GM19193 (cell line): ENCODE data around the gene IGF1R.

ENCODE experiments used
- POLR2A ChIP-seq: IDR thresholded peaks from 4 replicates; pipeline ENCODE4 v1.6.1; 2011; ENCODE audit not compliant: insufficient read depth, insufficient read length; ENCODE audit errors: extremely low read depth

The IGF1R gene

DNA sequence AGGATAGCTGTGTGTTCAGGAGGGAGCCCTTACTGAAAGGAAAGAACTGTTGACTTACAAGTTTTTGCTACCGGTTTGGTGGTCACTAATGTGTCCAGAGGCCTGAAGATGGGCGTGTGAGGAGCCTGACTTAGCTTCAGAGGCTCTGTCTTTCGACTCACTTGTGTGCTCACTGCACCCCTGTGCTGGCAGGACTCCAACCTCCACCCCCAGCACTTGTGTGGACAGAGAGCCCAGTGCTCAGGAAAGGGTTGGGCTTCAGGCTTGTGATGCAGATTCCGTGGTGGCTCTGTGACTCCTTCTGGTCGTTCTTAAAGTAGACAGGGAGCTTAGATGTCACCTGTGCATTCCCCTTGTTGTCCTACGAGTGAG, 258.4 kb downstream of the IGF1R start:
- TF ChIP-seq POLR2A: no peak

DNA sequence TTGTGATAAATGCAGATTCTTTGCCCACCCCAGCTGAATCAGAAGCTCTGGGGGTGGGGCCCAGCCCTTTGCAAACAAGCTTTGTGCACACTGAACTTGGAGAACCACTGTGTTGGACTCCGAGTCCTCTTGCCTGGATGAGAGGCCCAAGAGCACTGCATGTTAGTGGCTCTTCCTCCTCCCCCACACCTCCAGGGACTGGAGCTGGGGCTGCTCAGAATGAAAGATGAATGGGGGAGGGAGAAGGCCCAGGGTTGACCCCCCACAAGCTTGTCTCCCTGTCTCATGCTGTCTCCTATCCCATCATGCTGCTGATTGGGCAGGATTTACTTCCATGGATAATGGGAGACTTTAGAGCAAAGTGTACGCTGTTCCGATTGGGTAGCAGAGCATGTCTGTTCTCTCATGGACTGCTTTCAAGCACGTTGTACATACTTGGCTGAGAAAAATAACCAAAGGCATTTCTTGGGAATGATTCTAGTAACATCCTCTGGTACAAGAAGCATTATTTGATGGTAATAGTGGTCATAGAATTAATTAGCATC, 259.7 kb downstream of the IGF1R start:
- TF ChIP-seq POLR2A: no peak

DNA sequence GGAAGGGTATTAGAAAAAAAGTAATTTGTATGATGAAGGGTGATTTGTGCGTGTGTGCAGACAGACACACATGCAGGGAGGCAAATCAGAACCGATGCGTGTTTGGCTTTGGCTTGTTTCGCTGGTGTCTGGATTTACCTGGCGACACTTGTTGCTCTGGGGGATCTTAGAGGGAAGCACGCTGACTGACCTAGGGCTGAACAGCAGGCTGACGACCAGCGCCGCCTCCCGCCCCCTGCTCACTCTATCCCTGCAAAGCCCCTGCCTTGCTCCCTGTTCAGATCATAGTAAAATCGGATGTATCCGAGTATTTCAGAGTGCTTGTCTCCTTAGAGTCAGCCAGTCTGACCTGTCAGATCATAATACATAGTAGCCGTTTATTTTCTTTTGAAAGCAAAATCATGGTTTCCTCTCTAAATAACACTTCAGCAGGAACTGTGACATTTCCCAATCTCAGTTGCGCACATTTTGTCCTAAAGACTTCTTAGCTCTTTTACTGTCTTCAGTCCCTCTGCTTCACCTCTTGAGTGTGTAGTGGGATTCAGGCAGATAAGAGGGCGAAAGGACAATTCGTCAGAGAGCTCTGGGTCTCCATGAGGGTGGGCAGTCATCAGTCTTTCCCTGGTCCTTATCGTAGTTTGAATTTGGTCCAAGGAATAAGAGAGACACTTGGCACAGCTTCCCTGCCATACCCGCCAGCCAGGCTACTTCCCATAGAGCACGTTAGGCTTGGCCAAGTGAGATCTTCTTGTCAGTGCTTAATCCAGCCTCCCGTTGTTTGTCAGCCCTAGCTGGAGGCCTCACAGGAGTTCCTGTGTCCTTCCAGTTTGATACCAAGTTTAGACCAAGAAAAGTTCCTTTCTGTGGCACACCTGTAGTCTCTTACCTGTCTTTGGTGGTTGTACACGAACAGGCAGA, 261.9 kb downstream of the IGF1R start:
- TF ChIP-seq POLR2A: no peak

DNA sequence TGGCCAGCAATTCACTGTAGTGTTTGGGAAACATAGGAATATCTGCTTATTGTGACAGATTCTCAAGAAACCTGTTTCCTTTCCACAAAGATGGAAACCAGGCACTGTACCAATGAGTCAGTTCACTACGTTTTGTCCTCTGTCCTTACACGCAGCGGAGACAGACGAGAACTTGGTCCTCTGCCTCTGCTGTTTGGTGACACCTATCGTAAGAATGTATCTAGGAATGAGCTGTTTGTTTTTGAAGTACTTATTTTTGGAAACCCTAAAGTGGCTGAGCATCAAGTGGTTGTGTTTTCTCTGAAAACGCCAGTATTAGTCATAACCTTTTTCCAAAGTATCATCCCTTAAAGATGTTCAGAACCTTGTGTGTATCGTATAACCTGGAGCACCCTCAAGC, 266.3 kb downstream of the IGF1R start:
- no peak for TF ChIP-seq POLR2A

DNA sequence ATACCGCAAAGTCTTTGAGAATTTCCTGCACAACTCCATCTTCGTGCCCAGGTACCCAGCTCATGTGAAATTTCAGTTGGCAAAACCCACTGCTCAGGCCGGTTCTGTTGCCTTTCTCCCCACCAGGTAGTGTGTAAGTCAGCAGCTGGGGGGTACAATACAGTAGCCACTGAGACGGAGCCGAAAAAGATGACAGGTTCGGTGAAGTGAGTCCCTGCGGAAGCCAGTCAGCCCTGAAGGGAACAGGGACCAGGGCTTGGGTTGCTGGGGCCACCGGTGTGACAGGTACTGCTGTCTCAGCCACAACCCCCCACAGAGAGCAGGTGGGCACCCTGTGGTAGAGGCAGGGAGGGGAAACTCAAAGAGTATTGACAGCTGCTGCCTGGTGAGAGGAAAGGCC, 268.5 kb downstream of the IGF1R start:
- TF ChIP-seq POLR2A: no peak

DNA sequence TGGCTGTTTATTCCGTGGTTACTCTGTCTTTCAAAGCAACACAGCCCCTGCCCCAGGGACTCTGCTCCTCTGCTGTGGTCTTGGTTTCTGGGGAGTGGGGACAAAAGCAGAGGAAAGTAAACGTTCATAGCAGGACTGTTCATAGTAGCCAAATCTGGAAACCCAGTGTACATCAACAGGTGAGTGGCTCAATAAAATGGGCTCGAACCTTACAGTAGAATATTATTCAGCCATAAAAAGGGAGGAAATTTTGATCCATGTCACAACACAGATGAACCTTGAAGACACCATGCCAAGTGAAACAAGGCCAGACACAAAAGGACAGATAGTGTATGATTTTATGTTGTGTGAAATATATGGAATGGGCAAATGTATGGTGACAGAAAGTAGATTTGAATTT, 269.1 kb downstream of the IGF1R start:
- no peak for TF ChIP-seq POLR2A

DNA sequence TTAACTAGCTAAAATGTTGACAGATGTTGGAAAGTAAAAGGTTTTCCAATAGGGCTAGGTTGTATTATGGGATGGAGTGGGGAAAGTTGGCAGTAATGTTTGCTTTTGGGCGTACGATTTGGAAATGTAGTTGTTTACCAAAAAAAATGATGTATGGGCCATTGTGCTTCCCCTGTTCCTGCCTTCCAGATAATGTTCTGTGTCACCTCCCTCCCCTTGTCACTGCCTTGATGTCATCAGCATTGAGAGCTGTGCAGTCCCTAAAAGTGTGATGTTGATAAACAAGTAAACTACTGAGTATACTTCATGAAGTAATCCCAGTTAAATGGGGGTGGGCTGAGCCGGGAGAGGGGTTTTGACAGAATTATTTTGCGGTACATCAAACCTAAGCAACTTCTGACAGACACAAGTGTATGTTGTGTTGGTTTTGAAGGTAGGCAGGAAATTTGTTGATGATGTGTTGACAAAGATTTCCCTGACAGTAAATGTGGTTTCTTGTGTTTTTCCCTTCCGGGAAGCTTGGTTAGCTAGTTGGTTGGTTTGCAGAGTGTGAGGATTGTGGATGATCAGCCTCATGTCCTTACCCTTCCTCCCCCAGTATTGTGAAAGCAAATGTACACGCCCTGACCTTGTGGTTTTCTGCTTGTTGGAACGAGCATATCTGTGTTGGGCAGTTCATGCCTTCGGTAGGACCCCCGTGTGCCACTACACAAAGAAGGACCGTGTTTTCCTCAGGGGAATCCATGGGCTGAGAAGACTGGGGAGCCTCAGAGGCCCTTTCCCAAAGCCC, 271.9 kb downstream of the IGF1R start:
- TF ChIP-seq POLR2A: no peak

DNA sequence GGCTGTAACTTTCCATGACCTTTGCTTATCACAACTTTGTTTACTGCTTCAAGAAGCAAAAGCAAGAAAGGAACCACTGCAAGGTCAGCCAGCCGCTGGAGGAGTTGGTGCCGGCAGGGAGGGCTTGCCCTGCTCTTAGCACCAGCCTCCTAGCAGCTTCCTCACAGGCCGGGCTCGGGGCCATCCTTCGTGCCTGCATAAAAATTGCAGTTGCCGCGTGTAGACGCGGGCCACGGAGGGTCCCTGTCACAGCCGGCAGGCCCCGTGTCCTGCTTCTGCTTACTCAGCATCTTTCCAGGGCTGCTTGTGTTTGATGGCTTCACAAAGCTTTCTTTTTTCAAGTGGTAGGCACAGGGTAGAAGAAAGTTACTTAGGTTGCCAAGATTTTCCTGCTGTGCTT, 274.8 kb downstream of the IGF1R start:
- no peak for TF ChIP-seq POLR2A

DNA sequence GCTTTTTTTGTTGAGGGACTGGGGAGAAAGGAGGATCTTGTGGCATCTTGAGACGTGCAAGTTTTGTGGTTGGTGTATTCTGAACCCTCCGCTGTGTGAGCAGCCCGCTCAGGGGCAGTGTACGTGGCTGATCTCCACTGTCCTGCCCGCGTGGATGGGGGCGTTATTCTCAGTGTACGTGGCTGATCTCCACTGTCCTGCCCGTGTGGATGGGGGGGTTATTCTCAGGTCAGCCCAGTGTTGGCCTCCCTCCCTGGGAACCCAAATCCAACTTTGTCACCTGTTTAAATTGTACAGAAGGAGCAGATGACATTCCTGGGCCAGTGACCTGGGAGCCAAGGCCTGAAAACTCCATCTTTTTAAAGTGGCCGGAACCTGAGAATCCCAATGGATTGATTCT, 275.2 kb downstream of the IGF1R start:
- no peak for TF ChIP-seq POLR2A

DNA sequence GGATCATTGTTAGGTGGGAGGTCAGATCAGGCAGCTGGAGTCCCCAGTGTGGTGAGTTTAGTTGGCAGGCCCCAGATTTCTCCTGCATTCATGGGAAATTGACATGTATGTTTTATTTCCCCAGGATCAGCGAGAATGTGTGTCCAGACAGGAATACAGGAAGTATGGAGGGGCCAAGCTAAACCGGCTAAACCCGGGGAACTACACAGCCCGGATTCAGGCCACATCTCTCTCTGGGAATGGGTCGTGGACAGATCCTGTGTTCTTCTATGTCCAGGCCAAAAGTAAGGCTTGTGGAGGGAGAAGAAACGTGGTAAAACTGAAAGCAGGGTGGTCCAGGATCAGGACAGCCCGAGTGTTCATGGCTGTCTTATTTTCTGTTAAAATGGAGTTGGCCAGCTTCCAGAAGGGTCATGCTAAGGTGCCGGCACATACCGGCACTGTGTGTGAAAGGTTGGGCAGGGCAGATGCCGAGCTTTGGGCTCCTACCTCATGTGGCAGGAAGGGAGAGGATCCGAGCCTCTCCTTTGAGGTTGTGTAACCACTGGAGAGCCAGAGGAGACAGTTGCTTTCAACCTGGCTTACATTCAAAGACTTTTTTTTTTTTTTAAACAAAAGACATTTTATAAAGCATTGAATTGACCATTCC, 276.2 kb downstream of the IGF1R start:
- no peak for TF ChIP-seq POLR2A

DNA sequence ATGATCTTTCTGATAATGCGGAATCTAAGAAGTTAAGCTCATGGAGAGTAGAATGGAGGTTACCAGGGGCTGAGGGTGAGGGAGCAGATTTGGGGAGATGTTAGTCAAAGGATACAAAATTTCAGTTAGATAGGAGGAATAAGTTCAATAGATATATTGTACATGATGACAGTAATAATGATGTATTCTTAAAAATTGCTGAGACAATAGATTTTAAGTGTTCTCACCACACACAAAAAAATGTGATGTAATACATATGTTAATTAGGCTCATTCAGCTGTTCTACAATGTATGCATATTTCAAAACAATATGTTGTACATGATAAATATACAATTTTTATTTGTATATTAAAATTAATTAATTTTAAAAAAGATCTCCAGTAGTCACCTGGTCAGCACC, 277.9 kb downstream of the IGF1R start:
- no peak for TF ChIP-seq POLR2A

DNA sequence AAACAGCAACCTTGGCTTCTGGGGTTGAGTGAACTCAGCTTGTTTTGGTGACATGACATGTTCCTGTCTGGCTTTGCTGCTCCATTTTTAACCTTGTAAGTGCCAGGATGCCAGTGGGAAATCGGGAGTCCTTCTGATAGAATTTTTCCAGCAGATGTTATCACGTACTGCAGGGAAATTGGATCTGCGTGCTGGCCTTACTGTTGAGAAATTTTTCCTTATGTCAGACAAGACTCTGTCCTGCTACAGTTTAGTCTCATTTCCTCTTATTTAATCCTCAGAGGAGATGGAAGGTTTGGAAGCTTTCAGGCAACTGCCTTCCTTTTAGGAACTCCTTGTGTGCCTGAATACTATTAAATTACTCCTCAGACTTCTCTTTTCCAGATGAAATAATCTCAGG, 278.7 kb downstream of the IGF1R start:
- no peak for TF ChIP-seq POLR2A

DNA sequence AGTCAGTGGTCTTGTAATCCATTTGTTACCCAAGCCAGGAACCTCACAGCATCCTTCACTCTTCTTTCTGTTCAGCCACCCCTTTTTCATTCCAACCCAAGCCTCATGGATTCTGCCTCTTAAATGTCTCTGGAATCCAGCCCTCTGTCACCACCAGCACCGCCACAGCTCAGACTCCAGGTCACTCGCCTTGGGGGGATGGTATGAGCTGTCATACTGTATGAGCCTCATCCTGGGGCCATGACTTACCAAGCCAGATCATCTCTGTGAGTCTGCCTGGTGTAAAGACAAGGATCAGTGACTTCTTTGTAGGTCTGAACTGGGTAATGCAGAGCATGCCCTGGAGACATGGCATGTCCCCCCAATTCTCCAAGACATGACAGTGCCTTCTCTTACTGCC, 279.7 kb downstream of the IGF1R start:
- TF ChIP-seq POLR2A: no peak

DNA sequence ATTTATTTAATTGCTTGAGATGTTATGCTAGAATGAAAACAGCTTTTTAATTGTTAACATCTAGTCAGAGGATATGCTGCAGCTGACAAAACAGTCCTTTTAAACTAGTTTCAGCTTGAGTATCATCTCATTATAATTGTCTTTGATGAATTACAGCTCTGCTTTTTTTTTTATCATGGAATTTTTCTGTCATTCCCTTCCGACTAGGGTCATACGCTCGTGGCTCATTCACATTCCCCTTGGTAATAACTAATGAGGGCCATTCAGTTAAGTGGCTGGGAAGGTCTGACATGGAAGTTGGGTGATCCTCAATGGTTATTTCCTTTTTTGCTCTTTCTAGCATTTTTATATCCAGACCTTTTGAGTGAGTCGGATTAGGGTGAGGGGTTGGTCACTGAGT, 282.2 kb downstream of the IGF1R start:
- no peak for TF ChIP-seq POLR2A

DNA sequence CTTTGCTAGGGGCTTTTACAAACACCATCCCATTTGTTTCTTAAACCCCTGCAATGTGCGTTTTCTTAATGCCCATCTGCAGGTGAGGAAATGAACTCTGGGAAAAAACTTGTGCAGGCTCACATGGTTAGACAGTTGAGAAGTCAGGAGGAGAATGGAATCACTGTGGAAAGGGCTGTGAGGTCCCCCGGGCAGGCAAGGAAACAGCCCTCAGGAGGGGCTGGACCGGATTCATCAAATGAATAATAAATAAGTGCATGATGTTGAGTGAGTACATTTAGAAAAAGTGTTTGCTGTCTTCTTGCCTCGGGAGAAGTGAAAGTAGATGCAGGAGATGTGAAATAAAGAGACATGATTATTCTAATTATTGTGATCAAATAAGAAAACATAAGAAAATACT, 282.7 kb downstream of the IGF1R start:
- TF ChIP-seq POLR2A: no peak
